ENCODE results near the gene PDGFA. TPM values are rescaled to one million over a fixed set of nuclear protein-coding genes. Genes with fewer than 3 reads are reported as not detected.

Gene PDGFA
- total and polyA plus RNA-seq, 12 donors: 2.9 to 28.6 (median 13.6) TPM

- WGBS, 4 donors: 74 to 85% (median 83%) methylated on average over 4 to 18 of the region's 18 CpGs
- Histone ChIP-seq H3K9me3 (replicated peaks in 1 of 3) (no peaks in the 10 kb centered on the region), H3K4me3 (no peak overlapping the region), H3K4me1 (replicated peaks in 1 of 2) (no peaks in the 10 kb centered on the region), H3K27ac (no peak overlapping the region), H3K36me3 (replicated peaks in 1 of 2) (peaks cover 0 to 7% of the 10 kb centered on the region in 2 donors), H3K27me3 (no peaks in the 10 kb centered on the region)
- intact Hi-C loops (cut with DNase I): no loop called here
- TF ChIP-seq CTCF (IDR thresholded peaks at IDR 0.05): no peak
- DNase-seq: no peak
Observed at GRCh38 chr7:495761-496321, 23.8 kb downstream of the PDGFA start.

DNA sequence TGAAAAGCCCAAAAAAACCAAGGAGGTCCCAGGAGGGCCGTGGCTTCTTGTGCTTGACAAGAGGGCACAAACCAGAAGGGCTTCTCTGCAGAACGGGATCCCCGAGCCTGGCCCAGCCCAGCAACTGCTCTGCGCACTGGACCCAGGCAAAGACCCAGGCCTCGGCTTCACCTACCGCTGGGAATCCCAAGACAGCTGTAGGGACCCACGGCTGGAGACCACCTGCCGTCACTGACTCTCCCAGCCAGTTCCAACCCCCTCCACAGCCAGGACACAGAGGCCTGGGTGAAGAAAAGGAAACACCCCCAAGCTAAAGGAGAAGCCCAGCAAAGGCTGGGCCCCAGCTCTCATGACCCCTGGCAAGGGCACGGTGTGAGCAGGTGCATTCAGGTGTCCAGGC is 24.3 kb downstream of the PDGFA start:
- intact Hi-C loops (cut with DNase I): no loop called here
- WGBS, 4 donors: 87 to 93% (median 89%) methylated on average over 3 to 9 of the region's 9 CpGs

GRCh38 chr7:494906-495305 is 24.7 kb downstream of the PDGFA start:
- intact Hi-C loops (cut with DNase I): no loop called here
- no peak for DNase-seq

More for the DNA sequence above, 24.3 kb downstream of the PDGFA start:
- H3K36me3 ChIP-seq (replicated peaks in 1 of 2): peaks cover 0 to 2% of the 10 kb centered on the region in 2 donors
- H3K27me3 ChIP-seq: no peaks in the 10 kb centered on the region
- H3K4me1 ChIP-seq (replicated peaks in 1 of 2): no peaks in the 10 kb centered on the region
- H3K27ac ChIP-seq: no peak overlapping the region
- DNase-seq: no peak
- no peaks in the 10 kb centered on the region for H3K9me3 ChIP-seq (replicated peaks in 1 of 3)
- H3K4me3 ChIP-seq: no peak overlapping the region
- TF ChIP-seq CTCF (IDR thresholded peaks at IDR 0.05) (no peak), POLR2A (IDR thresholded peaks at IDR 0.05) (no peak)

GRCh38 chr7:494259-494687 is 25.4 kb downstream of the PDGFA start:
- 44 to 91% (median 81%) methylated on average over 2 to 31 of the region's 31 CpGs for WGBS, 4 donors
- Histone ChIP-seq H3K27ac (no peak overlapping the region), H3K27me3 (no peaks in the 10 kb centered on the region), H3K9me3 (replicated peaks in 1 of 3) (no peaks in the 10 kb centered on the region), H3K36me3 (replicated peaks in 1 of 2) (no peaks in the 10 kb centered on the region), H3K4me1 (replicated peaks in 1 of 2) (no peaks in the 10 kb centered on the region), H3K4me3 (no peak overlapping the region)
- intact Hi-C loops (cut with DNase I): no loop called here
- TF ChIP-seq POLR2A (IDR thresholded peaks at IDR 0.05) (no peak), CTCF (IDR thresholded peaks at IDR 0.05) (no peak)
- no peak for DNase-seq

More at GRCh38 chr7:494906-495305, 24.7 kb downstream of the PDGFA start:
- TF ChIP-seq POLR2A (IDR thresholded peaks at IDR 0.05) (no peak), CTCF (IDR thresholded peaks at IDR 0.05) (no peak)
- WGBS, 4 donors: 79 to 87% (median 84%) methylated on average over 4 to 6 of the region's 6 CpGs; no CpG with 5 or more reads in 1 of the 4 donors
- H3K27ac ChIP-seq: no peak overlapping the region
- no peak overlapping the region for H3K4me3 ChIP-seq
- H3K9me3 ChIP-seq (replicated peaks in 1 of 3): no peaks in the 10 kb centered on the region
- no peaks in the 10 kb centered on the region for H3K36me3 ChIP-seq (replicated peaks in 1 of 2)
- H3K4me1 ChIP-seq (replicated peaks in 1 of 2): no peaks in the 10 kb centered on the region
- no peaks in the 10 kb centered on the region for H3K27me3 ChIP-seq
